PC-9 (cell line): ENCODE data around the gene UNC13B.

ENCODE experiments used
- EZH2 ChIP-seq: fragments of 200-600 bp; sonication (generic); IDR thresholded peaks from 2 replicates; pipeline ENCODE4 v1.8.0; 2017; ENCODE audit warnings: antibody characterized with exemption, low read depth
- TF ChIP-seq, protein P1 (sequence below): fragments of 200-600 bp; sonication (generic); conservative IDR thresholded peaks from 2 replicates; pipeline ENCODE4 v1.6.1; 2017; ENCODE audit warnings: mixed run types, antibody characterized with exemption, mild to moderate bottlenecking, moderate library complexity

DNA sequence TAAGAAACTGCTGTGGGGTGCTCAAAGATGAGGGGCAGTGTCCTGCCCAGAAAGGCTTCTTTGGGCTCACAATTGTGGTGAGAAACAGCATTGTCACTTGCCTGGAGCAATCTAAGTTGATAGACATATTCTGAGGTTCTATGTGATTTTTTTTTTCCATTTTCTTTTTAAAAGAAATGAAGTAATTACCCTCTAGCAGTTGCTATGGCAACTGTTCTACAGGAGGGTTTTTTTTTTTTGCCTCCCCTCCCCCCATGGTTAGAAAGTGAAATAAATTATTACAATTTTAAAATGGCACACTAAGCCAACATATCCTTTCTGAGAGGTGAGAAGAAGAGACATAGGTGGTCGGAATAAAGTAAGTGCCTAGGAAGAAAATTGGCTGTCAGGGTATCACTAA lies 127.0 kb downstream of the UNC13B start:
- TF ChIP-seq, protein P1, sequence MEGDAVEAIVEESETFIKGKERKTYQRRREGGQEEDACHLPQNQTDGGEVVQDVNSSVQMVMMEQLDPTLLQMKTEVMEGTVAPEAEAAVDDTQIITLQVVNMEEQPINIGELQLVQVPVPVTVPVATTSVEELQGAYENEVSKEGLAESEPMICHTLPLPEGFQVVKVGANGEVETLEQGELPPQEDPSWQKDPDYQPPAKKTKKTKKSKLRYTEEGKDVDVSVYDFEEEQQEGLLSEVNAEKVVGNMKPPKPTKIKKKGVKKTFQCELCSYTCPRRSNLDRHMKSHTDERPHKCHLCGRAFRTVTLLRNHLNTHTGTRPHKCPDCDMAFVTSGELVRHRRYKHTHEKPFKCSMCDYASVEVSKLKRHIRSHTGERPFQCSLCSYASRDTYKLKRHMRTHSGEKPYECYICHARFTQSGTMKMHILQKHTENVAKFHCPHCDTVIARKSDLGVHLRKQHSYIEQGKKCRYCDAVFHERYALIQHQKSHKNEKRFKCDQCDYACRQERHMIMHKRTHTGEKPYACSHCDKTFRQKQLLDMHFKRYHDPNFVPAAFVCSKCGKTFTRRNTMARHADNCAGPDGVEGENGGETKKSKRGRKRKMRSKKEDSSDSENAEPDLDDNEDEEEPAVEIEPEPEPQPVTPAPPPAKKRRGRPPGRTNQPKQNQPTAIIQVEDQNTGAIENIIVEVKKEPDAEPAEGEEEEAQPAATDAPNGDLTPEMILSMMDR: no peak
- no peak for TF ChIP-seq EZH2
